SJCRH30 (cell line): ENCODE measurements around the gene SUPT7L. TPM values are rescaled to one million over a fixed set of nuclear protein-coding genes. Genes with fewer than 3 reads are reported as not detected.

Experiments
- DNase-seq, 2 experiments: peaks; one replicate each; pipeline ENCODE4 v3.0.0-alpha.2; 2015 to 2020
- H3K27ac ChIP-seq: fragments of 250-450 bp; sonication (Bioruptor Pico); 2 replicates; pipeline ENCODE4 v1.5.1; 2020; ENCODE audit warnings: mild to moderate bottlenecking, moderate library complexity
- H3K27me3 ChIP-seq: fragments of 250-450 bp; sonication (Bioruptor Pico); 2 replicates; pipeline ENCODE4 v1.5.1; 2020; ENCODE audit warnings: mild to moderate bottlenecking, moderate library complexity
- H3K36me3 ChIP-seq: fragments of 250-450 bp; sonication (Bioruptor Pico); 2 replicates; pipeline ENCODE4 v1.5.1; 2020; ENCODE audit warnings: mild to moderate bottlenecking, moderate library complexity
- H3K4me1 ChIP-seq: fragments of 250-450 bp; sonication (Bioruptor Pico); 2 replicates; pipeline ENCODE4 v1.5.1; 2020; ENCODE audit warnings: mild to moderate bottlenecking, moderate library complexity
- H3K4me3 ChIP-seq: fragments of 250-450 bp; sonication (Bioruptor Pico); 2 replicates; pipeline ENCODE4 v1.5.1; 2020; ENCODE audit warnings: mild to moderate bottlenecking, moderate library complexity
- H3K9me3 ChIP-seq: fragments of 250-450 bp; sonication (Bioruptor Pico); replicated peaks from 2 replicates; pipeline ENCODE4 v1.5.1; 2020; ENCODE audit warnings: mild to moderate bottlenecking, moderate library complexity
- total RNA-seq: library from RNA; depleted of rRNA; stranded (reverse); fragments of >200 nt; shearing (Covaris generic); gene quantifications from 2 replicates; pipeline ENCODE4 v1.2.3, GENCODE V29; 2014

The SUPT7L gene
- total RNA-seq, 1 experiment from 2014 or later, result 51.2 TPM

GRCh38 chr2:27667446-27667845 lies 4.0 kb upstream of the SUPT7L start:
- H3K4me3 ChIP-seq, result no peak overlapping the region
- H3K4me1 ChIP-seq, result no peaks in the 10 kb centered on the region
- no peaks in the 10 kb centered on the region for H3K9me3 ChIP-seq
- peaks cover 32% of the 10 kb centered on the region for H3K36me3 ChIP-seq
- no peak overlapping the region for H3K27ac ChIP-seq
- DNase-seq, result no peak
- H3K27me3 ChIP-seq, result no peaks in the 10 kb centered on the region

- DNase-seq, result no peak
- Histone ChIP-seq H3K9me3 (no peaks in the 10 kb centered on the region), H3K36me3 (peaks cover 43% of the 10 kb centered on the region), H3K4me1 (no peaks in the 10 kb centered on the region), H3K27ac (no peak overlapping the region), H3K27me3 (no peaks in the 10 kb centered on the region), H3K4me3 (peak overlapping the region; percentile 95)
Measured at GRCh38 chr2:27664622-27665363, 1.4 kb upstream of the SUPT7L start.

GRCh38 chr2:27664154-27664574 lies 750 bp upstream of the SUPT7L start:
- H3K27me3 ChIP-seq, result no peaks in the 10 kb centered on the region
- H3K4me3 ChIP-seq, result peak overlapping the region; percentile 95
- DNase-seq, result no peak
- H3K9me3 ChIP-seq, result no peaks in the 10 kb centered on the region
- H3K27ac ChIP-seq, result peak overlapping the region; percentile 91
- H3K36me3 ChIP-seq, result peaks cover 43% of the 10 kb centered on the region
- no peaks in the 10 kb centered on the region for H3K4me1 ChIP-seq

- H3K36me3 ChIP-seq, result peaks cover 47% of the 10 kb centered on the region
- no peaks in the 10 kb centered on the region for H3K27me3 ChIP-seq
- H3K9me3 ChIP-seq, result no peaks in the 10 kb centered on the region
- no peaks in the 10 kb centered on the region for H3K4me1 ChIP-seq
- H3K27ac ChIP-seq, result no peak overlapping the region
- no peak overlapping the region for H3K4me3 ChIP-seq
- DNase-seq, result no peak
Measured at GRCh38 chr2:27661371-27661770, 2.0 kb downstream of the SUPT7L start.

GRCh38 chr2:27655155-27655951 lies 8.1 kb downstream of the SUPT7L start:
- Histone ChIP-seq H3K9me3 (no peaks in the 10 kb centered on the region), H3K4me1 (no peaks in the 10 kb centered on the region), H3K36me3 (peaks cover 85% of the 10 kb centered on the region), H3K27ac (no peak overlapping the region), H3K27me3 (no peaks in the 10 kb centered on the region), H3K4me3 (no peak overlapping the region)
- DNase-seq, result no peak

GRCh38 chr2:27653397-27653796 lies 10.0 kb downstream of the SUPT7L start:
- Histone ChIP-seq H3K27me3 (no peaks in the 10 kb centered on the region), H3K27ac (no peak overlapping the region), H3K36me3 (peaks cover 86% of the 10 kb centered on the region), H3K4me3 (no peak overlapping the region), H3K4me1 (no peaks in the 10 kb centered on the region), H3K9me3 (no peaks in the 10 kb centered on the region)
- DNase-seq, result no peak

- H3K27ac ChIP-seq, result no peak overlapping the region
Measured at GRCh38 chr2:27652790-27653189, 10.6 kb downstream of the SUPT7L start.

GRCh38 chr2:27652341-27652740 lies 11.1 kb downstream of the SUPT7L start:
- DNase-seq, result no peak
- Histone ChIP-seq H3K27me3 (no peaks in the 10 kb centered on the region), H3K4me1 (no peaks in the 10 kb centered on the region), H3K9me3 (no peaks in the 10 kb centered on the region), H3K36me3 (peaks cover 89% of the 10 kb centered on the region), H3K27ac (no peak overlapping the region), H3K4me3 (no peak overlapping the region)

More at GRCh38 chr2:27652790-27653189, 10.6 kb downstream of the SUPT7L start:
- no peaks in the 10 kb centered on the region for H3K9me3 ChIP-seq
- no peaks in the 10 kb centered on the region for H3K4me1 ChIP-seq
- H3K27me3 ChIP-seq, result no peaks in the 10 kb centered on the region
- DNase-seq, result no peak
- peaks cover 89% of the 10 kb centered on the region for H3K36me3 ChIP-seq
- H3K4me3 ChIP-seq, result no peak overlapping the region

GRCh38 chr2:27651056-27651455 lies 12.4 kb downstream of the SUPT7L start:
- no peak for DNase-seq
- Histone ChIP-seq H3K27ac (no peak overlapping the region), H3K36me3 (peaks cover 90% of the 10 kb centered on the region)

GRCh38 chr2:27647737-27648136 lies 15.7 kb downstream of the SUPT7L start:
- no peak for DNase-seq
- Histone ChIP-seq H3K27ac (no peak overlapping the region), H3K4me1 (no peaks in the 10 kb centered on the region), H3K4me3 (no peak overlapping the region), H3K9me3 (no peaks in the 10 kb centered on the region), H3K36me3 (peaks cover 88% of the 10 kb centered on the region), H3K27me3 (no peaks in the 10 kb centered on the region)

More at GRCh38 chr2:27651056-27651455, 12.4 kb downstream of the SUPT7L start:
- Histone ChIP-seq H3K27me3 (no peaks in the 10 kb centered on the region), H3K9me3 (no peaks in the 10 kb centered on the region), H3K4me3 (no peak overlapping the region), H3K4me1 (no peaks in the 10 kb centered on the region)

GRCh38 chr2:27647289-27647688 lies 16.1 kb downstream of the SUPT7L start:
- Histone ChIP-seq H3K27me3 (no peaks in the 10 kb centered on the region), H3K4me1 (no peaks in the 10 kb centered on the region), H3K9me3 (no peaks in the 10 kb centered on the region), H3K36me3 (peaks cover 87% of the 10 kb centered on the region), H3K27ac (no peak overlapping the region), H3K4me3 (no peak overlapping the region)
- no peak for DNase-seq

- Histone ChIP-seq H3K9me3 (no peaks in the 10 kb centered on the region), H3K36me3 (peaks cover 82% of the 10 kb centered on the region), H3K4me1 (no peaks in the 10 kb centered on the region), H3K27ac (no peak overlapping the region), H3K27me3 (no peaks in the 10 kb centered on the region), H3K4me3 (no peak overlapping the region)
- no peak for DNase-seq
Measured at GRCh38 chr2:27645197-27645596, 18.2 kb downstream of the SUPT7L start.

GRCh38 chr2:27640722-27641245 lies 22.6 kb downstream of the SUPT7L start:
- H3K9me3 ChIP-seq, result no peaks in the 10 kb centered on the region
- DNase-seq, result no peak
- no peak overlapping the region for H3K27ac ChIP-seq
- H3K27me3 ChIP-seq, result no peaks in the 10 kb centered on the region
- no peak overlapping the region for H3K4me3 ChIP-seq
- no peaks in the 10 kb centered on the region for H3K4me1 ChIP-seq
- H3K36me3 ChIP-seq, result peaks cover 83% of the 10 kb centered on the region

- Histone ChIP-seq H3K27me3 (no peaks in the 10 kb centered on the region), H3K9me3 (no peaks in the 10 kb centered on the region), H3K36me3 (peaks cover 90% of the 10 kb centered on the region), H3K27ac (no peak overlapping the region), H3K4me3 (no peak overlapping the region), H3K4me1 (no peaks in the 10 kb centered on the region)
- DNase-seq, result no peak
Measured at GRCh38 chr2:27638709-27639108, 24.7 kb downstream of the SUPT7L start.

- H3K36me3 ChIP-seq, result peaks cover 85% of the 10 kb centered on the region
- DNase-seq, result no peak
- H3K27ac ChIP-seq, result no peak overlapping the region
- no peaks in the 10 kb centered on the region for H3K4me1 ChIP-seq
- no peaks in the 10 kb centered on the region for H3K9me3 ChIP-seq
- no peak overlapping the region for H3K4me3 ChIP-seq
- no peaks in the 10 kb centered on the region for H3K27me3 ChIP-seq
Measured at GRCh38 chr2:27638037-27638637, 25.3 kb downstream of the SUPT7L start.
